Kidney capillary endothelial cell (primary cell): ENCODE measurements around the gene KIF22.

ENCODE experiments used
- DNase-seq: peaks from one replicate; pipeline ENCODE4 v3.0.0-alpha.2; 2018; ENCODE audit warnings: low spot score

KIF22 gene

GRCh38 chr16:29804020-29804419 lies 13.5 kb downstream of the KIF22 start:
- DNase-seq, result no peak

- no peak for DNase-seq
Measured at GRCh38 chr16:29804455-29805231, 14.1 kb downstream of the KIF22 start.

- DNase-seq, result peak; percentile 93
Measured at GRCh38 chr16:29805232-29806098, 14.9 kb downstream of the KIF22 start.

- peak; percentile 59 for DNase-seq
Measured at GRCh38 chr16:29806099-29806579, 15.6 kb downstream of the KIF22 start, which contains the start of gene MAZ. Gene MAZ (plus strand): TSS chr16:29806529. CDS start chr16:29806702, 173 bp downstream.

- DNase-seq, result no peak
Measured at GRCh38 chr16:29806641-29807425, 16.3 kb downstream of the KIF22 start.

GRCh38 chr16:29807426-29808218 lies 17.1 kb downstream of the KIF22 start:
- DNase-seq, result peak; percentile 87

GRCh38 chr16:29808219-29808900 lies 17.8 kb downstream of the KIF22 start:
- no peak for DNase-seq

GRCh38 chr16:29809031-29809747 lies 18.6 kb downstream of the KIF22 start:
- no peak for DNase-seq

GRCh38 chr16:29809850-29810698 lies 19.5 kb downstream of the KIF22 start:
- no peak for DNase-seq

GRCh38 chr16:29810699-29811169 lies 20.2 kb downstream of the KIF22 start:
- no peak for DNase-seq

GRCh38 chr16:29811170-29811895 lies 20.8 kb downstream of the KIF22 start:
- DNase-seq, result peak; percentile 94

- DNase-seq, result no peak
Measured at GRCh38 chr16:29811896-29812665, 21.5 kb downstream of the KIF22 start, which contains the start of gene PRRT2. Gene PRRT2 (plus strand): TSS chr16:29812193. CDS start chr16:29813055, 862 bp downstream.

- no peak for DNase-seq
Measured at GRCh38 chr16:29812754-29813643, 22.4 kb downstream of the KIF22 start.

- DNase-seq, result no peak
Measured at GRCh38 chr16:29813644-29814562, 23.4 kb downstream of the KIF22 start.

- DNase-seq, result no peak
Measured at GRCh38 chr16:29814592-29814991, 24.0 kb downstream of the KIF22 start.
